PC-9 (cell line): ENCODE measurements around the gene SLC36A2. TPM values are rescaled to one million over a fixed set of nuclear protein-coding genes. Genes with fewer than 3 reads are reported as not detected.

Experiments used
- BruUV-seq: library from RNA; stranded (reverse); fragments of 400-500 nt; replicated peaks from 2 replicates; lab custom pipeline; 2021; lab: Mats Ljungman, UMichigan
- CTCF ChIA-PET: fragments of 300-600 bp; sonication (Branson Sonifier 250); formaldehyde crosslinking; loops from one replicate; lab custom pipeline; 2022; ENCODE audit warnings: antibody characterized with exemption; lab: Charles Lee
- POLR2A ChIA-PET: fragments of 300-600 bp; sonication (Branson Sonifier 250); formaldehyde crosslinking; loops from one replicate; lab custom pipeline; 2022; ENCODE audit warnings: antibody characterized with exemption; ENCODE audit not compliant: unreplicated experiment; lab: Charles Lee
- DNase-seq, 2 experiments: peaks; one replicate each; pipeline versions ENCODE4 v3.0.0 to v3.0.0-alpha.2; 2015 to 2022; ENCODE audit warnings: mixed read lengths in 1 of 2
- H2AFZ ChIP-seq: fragments of 200-600 bp; sonication (generic); 2 replicates; pipeline ENCODE4 v1.8.1; 2017; ENCODE audit warnings: antibody characterized with exemption
- H3F3A ChIP-seq: fragments of 200-600 bp; sonication (generic); 2 replicates; pipeline ENCODE4 v1.8.1; 2017; ENCODE audit warnings: antibody characterized with exemption, mild to moderate bottlenecking, low read depth; ENCODE audit not compliant: insufficient read depth
- H3K27ac ChIP-seq: fragments of 200-600 bp; sonication (generic); 2 replicates; pipeline ENCODE4 v1.6.1; 2016; ENCODE audit warnings: mixed run types
- H3K27me3 ChIP-seq: fragments of 200-600 bp; sonication (generic); 2 replicates; pipeline ENCODE4 v1.6.1; 2016; ENCODE audit warnings: low read depth, mixed run types; ENCODE audit not compliant: insufficient read depth
- H3K36me3 ChIP-seq: fragments of 200-600 bp; sonication (generic); 2 replicates; pipeline ENCODE4 v1.6.1; 2016; ENCODE audit warnings: low read depth, mixed run types
- H3K4me1 ChIP-seq: fragments of 200-600 bp; sonication (generic); replicated peaks from 2 replicates; pipeline ENCODE4 v1.6.1; 2016; ENCODE audit warnings: mixed run types; ENCODE audit not compliant: insufficient read depth
- H3K4me2 ChIP-seq: fragments of 200-600 bp; sonication (generic); 2 replicates; pipeline ENCODE4 v1.6.1; 2017; ENCODE audit warnings: mixed run types
- H3K4me3 ChIP-seq: fragments of 200-600 bp; sonication (generic); 2 replicates; pipeline ENCODE4 v1.6.1; 2016; ENCODE audit warnings: mixed run types
- H3K79me2 ChIP-seq: fragments of 200-600 bp; sonication (generic); 2 replicates; pipeline ENCODE4 v1.6.1; 2017; ENCODE audit warnings: low read depth, mixed run types
- H3K9me2 ChIP-seq: fragments of 200-600 bp; sonication (generic); 2 replicates; pipeline ENCODE4 v1.8.1; 2017; ENCODE audit warnings: mild to moderate bottlenecking; ENCODE audit not compliant: insufficient read depth
- H3K9me3 ChIP-seq: fragments of 200-600 bp; sonication (generic); 2 replicates; pipeline ENCODE4 v1.8.1; 2016; ENCODE audit warnings: low read depth; ENCODE audit not compliant: insufficient read depth
- H4K20me1 ChIP-seq: fragments of 200-600 bp; sonication (generic); 2 replicates; pipeline ENCODE4 v1.8.1; 2017; ENCODE audit not compliant: insufficient read depth
- CTCF ChIP-seq: fragments of 200-600 bp; sonication (generic); conservative IDR thresholded peaks from 2 replicates; pipeline ENCODE4 v1.6.1; 2017; ENCODE audit warnings: mixed run types, antibody characterized with exemption, mild to moderate bottlenecking, moderate library complexity
- EZH2 ChIP-seq: fragments of 200-600 bp; sonication (generic); IDR thresholded peaks from 2 replicates; pipeline ENCODE4 v1.8.0; 2017; ENCODE audit warnings: antibody characterized with exemption, low read depth
- intact Hi-C: fragments of 100-400 bp; cut with micrococcal nuclease; formaldehyde crosslinking; loops from one replicate; pipeline ENCODE4 v1.10.0; 2022; ENCODE audit not compliant: unreplicated experiment
- total RNA-seq: library from RNA; stranded (reverse); gene quantifications from 2 replicates; pipeline ENCODE4 v1.2.3, GENCODE V29; 2021

SLC36A2 gene
- total RNA-seq, 1 experiment from 2014 or later = not detected

- Histone ChIP-seq H2AFZ (no peak overlapping the region), H3K79me2 (no peaks in the 10 kb centered on the region), H3F3A (no peaks in the 10 kb centered on the region), H3K9me2 (no peaks in the 10 kb centered on the region), H3K9me3 (no peaks in the 10 kb centered on the region), H3K27me3 (no peaks in the 10 kb centered on the region), H3K27ac (no peak overlapping the region), H3K4me2 (no peak overlapping the region), H3K36me3 (no peaks in the 10 kb centered on the region), H4K20me1 (no peaks in the 10 kb centered on the region), H3K4me3 (no peak overlapping the region), H3K4me1 (peaks cover 8% of the 10 kb centered on the region)
- TF ChIP-seq CTCF (peak; percentile 49; the same call in 1 of the 2 replicates), EZH2 (no peak)
- ChIA-PET CTCF (interaction anchor here (0.6 kb wide), 2 partner anchors 35 kb away, joined by 3 read pairs; partner anchors contain the start of gene GM2A), POLR2A (interaction anchor here (0.7 kb wide), 1 partner anchor 35 kb away, joined by 4 read pairs; the partner anchor contains the start of gene GM2A)
- no TSS peak for BruUV-seq
- intact Hi-C loops = no loop called here
- DNase-seq = peak; percentile 20 to 79
Measured at GRCh38 chr5:151288180-151288579, 59.2 kb downstream of the SLC36A2 start.

- no peaks in the 10 kb centered on the region for H3K27me3 ChIP-seq
- DNase-seq = no peak
- no peaks in the 10 kb centered on the region for H3K9me3 ChIP-seq
- CTCF ChIA-PET = no interaction called here
- no peaks in the 10 kb centered on the region for H3K79me2 ChIP-seq
- H3K4me3 ChIP-seq = no peak overlapping the region
- H3K27ac ChIP-seq = no peak overlapping the region
- POLR2A ChIA-PET = interaction anchor here (0.6 kb wide), 1 partner anchor 12 kb away, joined by 3 read pairs; no protein-coding TSS in a partner anchor
- no peak for TF ChIP-seq CTCF
- no peaks in the 10 kb centered on the region for H3K9me2 ChIP-seq
- peak overlapping the region; percentile 29; the same call in 1 of the 2 replicates for H3K4me2 ChIP-seq
- intact Hi-C loops = no loop called here
- no peak overlapping the region for H2AFZ ChIP-seq
- H4K20me1 ChIP-seq = no peaks in the 10 kb centered on the region
- H3K36me3 ChIP-seq = no peaks in the 10 kb centered on the region
- BruUV-seq = no TSS peak
- no peaks in the 10 kb centered on the region for H3F3A ChIP-seq
- H3K4me1 ChIP-seq = peaks cover 8% of the 10 kb centered on the region
Measured at GRCh38 chr5:151286246-151286645, 61.1 kb downstream of the SLC36A2 start.

- Histone ChIP-seq H3K4me1 (peaks cover 8% of the 10 kb centered on the region), H3K9me3 (no peaks in the 10 kb centered on the region), H3K36me3 (no peaks in the 10 kb centered on the region), H3K27me3 (no peaks in the 10 kb centered on the region), H4K20me1 (no peaks in the 10 kb centered on the region), H3K4me3 (no peak overlapping the region), H2AFZ (no peak overlapping the region), H3K79me2 (no peaks in the 10 kb centered on the region), H3F3A (no peaks in the 10 kb centered on the region), H3K9me2 (no peaks in the 10 kb centered on the region), H3K4me2 (peak overlapping the region; percentile 29), H3K27ac (no peak overlapping the region)
- intact Hi-C loops = no loop called here
- CTCF ChIA-PET = no interaction called here
- BruUV-seq = no TSS peak
- TF ChIP-seq CTCF (no peak), EZH2 (no peak)
- POLR2A ChIA-PET = no interaction called here
- DNase-seq = no peak
Measured at GRCh38 chr5:151285683-151286082, 61.7 kb downstream of the SLC36A2 start.
